ENCODE results near the gene BARHL2. TPM values are rescaled to one million over a fixed set of nuclear protein-coding genes. Genes with fewer than 3 reads are reported as not detected.

Gene BARHL2
- total RNA-seq, 4 donors from 2014 or later, result not detected

DNA sequence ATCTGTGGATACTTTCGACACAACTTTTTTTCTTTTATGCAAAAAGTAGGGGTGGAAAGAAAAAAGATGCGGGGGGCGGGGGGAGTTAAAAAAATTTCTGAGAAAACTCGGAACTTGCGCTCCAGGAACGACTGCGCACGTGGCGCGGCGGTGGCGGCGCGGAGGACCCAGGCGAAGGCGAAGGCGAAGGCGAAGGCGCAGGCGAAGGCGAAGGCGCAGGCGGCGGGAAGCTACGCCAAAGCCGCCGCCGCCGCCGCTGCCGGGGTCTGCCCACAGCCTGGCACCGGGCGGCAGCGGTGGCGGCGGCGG lies 208 bp upstream of the BARHL2 start:
- Histone ChIP-seq H3K4me3 (peak overlapping the region in 2 of 4 donors; percentile 5 to 46), H3K4me1 (peaks cover 0 to 55% (median 9%) of the 10 kb centered on the region in 4 donors), H3K27me3 (peaks cover 7 to 97% of the 10 kb centered on the region in 2 donors), H3K36me3 (no peaks in the 10 kb centered on the region), H3K27ac (no peak overlapping the region), H3K9me3 (peaks cover 0 to 18% (median 3%) of the 10 kb centered on the region in 4 donors)
- WGBS, 2 donors, result 11 to 13% methylated on average over 30 to 37 of the region's 37 CpGs
- TF ChIP-seq POLR2A (IDR thresholded peaks at IDR 0.05) (no peak), EP300 (IDR thresholded peaks at IDR 0.05) (no peak)
- TF ChIP-seq, protein P1, sequence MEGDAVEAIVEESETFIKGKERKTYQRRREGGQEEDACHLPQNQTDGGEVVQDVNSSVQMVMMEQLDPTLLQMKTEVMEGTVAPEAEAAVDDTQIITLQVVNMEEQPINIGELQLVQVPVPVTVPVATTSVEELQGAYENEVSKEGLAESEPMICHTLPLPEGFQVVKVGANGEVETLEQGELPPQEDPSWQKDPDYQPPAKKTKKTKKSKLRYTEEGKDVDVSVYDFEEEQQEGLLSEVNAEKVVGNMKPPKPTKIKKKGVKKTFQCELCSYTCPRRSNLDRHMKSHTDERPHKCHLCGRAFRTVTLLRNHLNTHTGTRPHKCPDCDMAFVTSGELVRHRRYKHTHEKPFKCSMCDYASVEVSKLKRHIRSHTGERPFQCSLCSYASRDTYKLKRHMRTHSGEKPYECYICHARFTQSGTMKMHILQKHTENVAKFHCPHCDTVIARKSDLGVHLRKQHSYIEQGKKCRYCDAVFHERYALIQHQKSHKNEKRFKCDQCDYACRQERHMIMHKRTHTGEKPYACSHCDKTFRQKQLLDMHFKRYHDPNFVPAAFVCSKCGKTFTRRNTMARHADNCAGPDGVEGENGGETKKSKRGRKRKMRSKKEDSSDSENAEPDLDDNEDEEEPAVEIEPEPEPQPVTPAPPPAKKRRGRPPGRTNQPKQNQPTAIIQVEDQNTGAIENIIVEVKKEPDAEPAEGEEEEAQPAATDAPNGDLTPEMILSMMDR (IDR thresholded peaks at IDR 0.05), result no peak
- DNase-seq (ENCODE audit: low spot score in 2 of 2), result no peak

DNA sequence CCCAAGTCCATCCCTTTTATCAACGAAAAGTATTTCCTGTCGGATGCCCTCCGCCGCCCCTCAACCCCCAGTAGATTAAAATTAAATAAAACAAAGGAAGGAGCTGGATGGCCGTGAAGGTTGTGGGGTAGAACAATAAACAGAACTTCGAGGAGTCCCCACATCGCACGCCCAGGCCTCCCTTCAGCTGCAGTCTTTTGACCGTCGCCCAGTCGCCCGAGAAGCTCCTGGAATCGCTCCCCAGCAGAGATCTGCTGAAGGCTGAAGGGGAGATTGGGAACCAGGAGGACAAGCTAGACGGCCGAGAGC lies 905 bp downstream of the BARHL2 start:
- no peak overlapping the region for H3K4me3 ChIP-seq
- H3K9me3 ChIP-seq, result peaks cover 0 to 15% (median 2%) of the 10 kb centered on the region in 4 donors
- H3K27ac ChIP-seq, result no peak overlapping the region
- 7 to 9% methylated on average over 15 of the region's 15 CpGs for WGBS, 2 donors
- TF ChIP-seq EP300 (IDR thresholded peaks at IDR 0.05) (no peak), POLR2A (IDR thresholded peaks at IDR 0.05) (no peak)
- TF ChIP-seq, protein P1 (IDR thresholded peaks at IDR 0.05), result no peak
- peaks cover 0 to 59% (median 9%) of the 10 kb centered on the region in 4 donors for H3K4me1 ChIP-seq
- H3K27me3 ChIP-seq, result peaks cover 7 to 97% of the 10 kb centered on the region in 2 donors
- H3K36me3 ChIP-seq, result no peaks in the 10 kb centered on the region
- no peak for DNase-seq (ENCODE audit: low spot score in 2 of 2)

DNA sequence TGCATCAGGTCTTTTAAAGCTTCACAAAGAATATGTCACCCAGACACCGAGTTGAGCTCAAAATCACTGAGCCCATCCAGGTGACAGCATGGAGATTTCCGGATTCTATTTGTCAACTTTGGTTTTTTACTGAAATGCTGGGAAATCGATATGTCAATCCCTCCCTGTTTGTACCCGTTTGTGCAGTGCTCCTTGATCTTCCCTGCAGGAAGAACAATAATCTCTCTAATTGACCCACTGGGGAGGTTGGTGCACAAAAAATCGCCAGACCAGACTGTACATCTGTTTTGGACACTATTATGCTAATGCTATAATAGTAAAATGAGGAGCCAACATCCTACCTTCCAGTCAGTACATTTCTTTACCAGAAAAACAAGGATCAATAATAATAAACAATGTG lies 1.8 kb downstream of the BARHL2 start:
- Histone ChIP-seq H3K4me3 (no peak overlapping the region), H3K9me3 (peaks cover 0 to 6% (median 0%) of the 10 kb centered on the region in 4 donors), H3K4me1 (peaks cover 0 to 64% (median 9%) of the 10 kb centered on the region in 4 donors), H3K36me3 (no peaks in the 10 kb centered on the region), H3K27ac (no peak overlapping the region), H3K27me3 (peaks cover 7 to 97% of the 10 kb centered on the region in 2 donors)
- 5 to 7% methylated on average over 5 of the region's 5 CpGs for WGBS, 2 donors
- DNase-seq (ENCODE audit: low spot score in 2 of 2), result no peak
- TF ChIP-seq EP300 (IDR thresholded peaks at IDR 0.05) (no peak), POLR2A (IDR thresholded peaks at IDR 0.05) (no peak)
- TF ChIP-seq, protein P1 (IDR thresholded peaks at IDR 0.05), result no peak

DNA sequence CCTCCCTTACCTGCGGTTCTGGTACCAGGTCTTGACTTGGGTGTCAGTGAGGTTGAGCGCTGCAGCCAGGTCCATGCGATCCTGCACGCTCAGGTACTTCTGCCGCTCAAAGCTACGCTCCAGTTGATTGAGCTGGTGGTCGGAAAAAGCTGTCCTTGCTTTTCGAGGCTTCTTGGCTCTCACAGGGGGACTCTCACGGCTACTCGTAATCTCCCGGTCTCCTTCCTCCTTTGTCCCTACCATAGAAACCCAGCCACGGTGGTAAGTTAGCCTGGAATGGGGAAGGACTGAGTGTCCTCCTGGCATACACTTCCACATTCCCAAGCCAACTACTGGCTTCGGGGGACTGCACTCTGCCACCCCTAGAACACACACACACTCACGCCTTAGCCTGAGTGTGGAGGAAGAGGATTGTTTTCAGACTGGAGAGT lies 2.6 kb downstream of the BARHL2 start:
- peaks cover 0 to 61% (median 9%) of the 10 kb centered on the region in 4 donors for H3K4me1 ChIP-seq
- no peaks in the 10 kb centered on the region for H3K36me3 ChIP-seq
- no peak overlapping the region for H3K4me3 ChIP-seq
- DNase-seq (ENCODE audit: low spot score in 2 of 2), result no peak
- TF ChIP-seq POLR2A (IDR thresholded peaks at IDR 0.05) (no peak), EP300 (IDR thresholded peaks at IDR 0.05) (no peak)
- TF ChIP-seq, protein P1 (IDR thresholded peaks at IDR 0.05), result no peak
- peaks cover 7 to 97% of the 10 kb centered on the region in 2 donors for H3K27me3 ChIP-seq
- WGBS, 2 donors, result 9% methylated on average over 14 of the region's 14 CpGs
- H3K9me3 ChIP-seq, result peaks cover 0 to 1% (median 0%) of the 10 kb centered on the region in 4 donors
- no peak overlapping the region for H3K27ac ChIP-seq

DNA sequence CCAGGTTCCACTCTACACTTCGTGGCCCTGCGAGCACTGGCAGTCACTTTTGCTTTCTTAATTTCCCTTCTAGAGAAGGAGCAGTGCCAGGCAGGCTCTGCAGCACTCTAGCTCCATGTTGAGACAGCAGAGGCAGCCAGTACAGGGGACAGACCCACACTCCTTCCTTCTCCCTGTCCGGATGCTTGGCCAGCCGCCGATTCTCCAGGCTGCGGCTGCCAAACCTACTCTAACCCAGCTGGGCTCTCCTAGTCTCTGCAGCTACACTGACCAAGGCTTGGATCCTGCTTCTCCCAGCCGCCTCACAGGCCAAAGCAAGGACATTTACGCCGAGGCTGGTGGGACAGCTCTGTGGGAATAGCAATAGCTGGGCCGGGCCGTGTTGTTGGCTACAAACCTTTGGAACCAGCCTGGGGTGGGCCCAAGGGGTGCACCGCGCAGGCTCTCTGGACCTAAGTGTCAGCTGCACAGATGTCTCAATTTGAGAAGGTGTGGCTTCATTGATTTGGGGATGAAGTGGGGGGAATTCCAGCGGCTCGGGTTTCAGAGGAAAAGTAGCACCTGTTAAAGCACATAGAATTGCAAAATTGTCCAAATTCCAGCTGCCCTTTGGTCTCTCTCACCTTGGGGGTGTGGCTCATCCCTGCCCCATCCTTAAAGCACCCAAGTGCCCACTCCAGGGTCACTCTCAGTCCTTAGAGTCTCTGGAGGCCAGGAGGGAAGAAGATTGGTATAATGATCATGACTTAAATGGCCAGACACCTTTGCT lies 3.2 kb downstream of the BARHL2 start:
- no peaks in the 10 kb centered on the region for H3K9me3 ChIP-seq
- peaks cover 7 to 96% of the 10 kb centered on the region in 2 donors for H3K27me3 ChIP-seq
- peaks cover 0 to 55% (median 8%) of the 10 kb centered on the region in 4 donors for H3K4me1 ChIP-seq
- H3K4me3 ChIP-seq, result no peak overlapping the region
- no peak overlapping the region for H3K27ac ChIP-seq
- 3 to 4% methylated on average over 14 to 15 of the region's 15 CpGs for WGBS, 2 donors
- no peak for TF ChIP-seq POLR2A (IDR thresholded peaks at IDR 0.05)
- TF ChIP-seq, protein P1 (IDR thresholded peaks at IDR 0.05), result no peak
- TF ChIP-seq EP300 (IDR thresholded peaks at IDR 0.05), result no peak
- no peak for DNase-seq (ENCODE audit: low spot score in 2 of 2)
- H3K36me3 ChIP-seq, result no peaks in the 10 kb centered on the region
